GM10266 (cell line): Measurements from ENCODE around the gene SORBS2.

Experiments used
- DNase-seq: peaks from one replicate; pipeline ENCODE4 v3.0.0; 2012; ENCODE audit errors: extremely low spot score
- CTCF ChIP-seq: IDR thresholded peaks from 2 replicates; pipeline ENCODE4 v1.5.1; 2012; ENCODE audit warnings: mild to moderate bottlenecking, low read depth; ENCODE audit not compliant: control insufficient read depth, insufficient read depth; ENCODE audit errors: missing control alignments

Gene SORBS2

DNA sequence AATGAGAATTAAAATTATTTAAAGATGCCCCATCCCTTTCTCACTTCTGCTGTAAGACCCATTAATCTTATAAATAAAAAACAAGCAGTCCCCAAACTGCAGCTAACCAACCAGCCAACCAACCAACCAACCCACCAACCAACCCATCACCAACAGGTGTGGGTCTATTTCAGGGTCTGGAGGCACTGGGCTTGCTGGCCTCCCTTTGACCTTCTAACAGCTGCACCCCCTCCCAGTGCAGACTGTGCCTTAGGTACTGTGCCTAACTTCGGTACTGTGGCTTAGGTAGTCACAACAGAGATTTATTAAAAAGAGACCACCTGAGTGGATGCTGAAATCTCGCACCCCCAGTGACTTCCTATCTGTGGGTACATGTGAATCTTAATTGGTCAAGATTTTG, 128.1 kb downstream of the SORBS2 start:
- DNase-seq, result no peak
- TF ChIP-seq CTCF, result no peak

GRCh38 chr4:185683222-185683621, 128.8 kb downstream of the SORBS2 start:
- TF ChIP-seq CTCF, result no peak
- DNase-seq, result no peak

GRCh38 chr4:185682236-185682635, 129.8 kb downstream of the SORBS2 start:
- DNase-seq, result no peak
- TF ChIP-seq CTCF, result no peak

DNA sequence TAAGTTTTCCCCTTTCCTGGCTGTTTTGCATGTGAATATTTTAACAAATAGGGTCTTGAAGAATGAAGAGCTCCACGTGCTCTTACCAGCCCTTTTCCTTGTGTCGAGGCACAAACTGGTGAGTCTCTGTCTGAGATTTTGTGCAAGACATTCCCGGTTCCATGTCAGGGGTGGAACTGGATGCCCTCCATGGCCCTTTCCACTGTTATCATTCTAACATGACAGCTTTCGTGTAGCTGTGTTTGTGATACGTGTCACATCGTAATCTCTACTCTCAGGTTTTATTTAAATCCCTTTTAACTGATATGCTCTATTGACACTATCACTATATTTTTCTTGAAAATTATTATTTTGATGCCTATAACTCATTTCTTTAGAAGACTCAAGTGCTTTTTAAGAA, 130.4 kb downstream of the SORBS2 start:
- no peak for DNase-seq
- no peak for TF ChIP-seq CTCF

DNA sequence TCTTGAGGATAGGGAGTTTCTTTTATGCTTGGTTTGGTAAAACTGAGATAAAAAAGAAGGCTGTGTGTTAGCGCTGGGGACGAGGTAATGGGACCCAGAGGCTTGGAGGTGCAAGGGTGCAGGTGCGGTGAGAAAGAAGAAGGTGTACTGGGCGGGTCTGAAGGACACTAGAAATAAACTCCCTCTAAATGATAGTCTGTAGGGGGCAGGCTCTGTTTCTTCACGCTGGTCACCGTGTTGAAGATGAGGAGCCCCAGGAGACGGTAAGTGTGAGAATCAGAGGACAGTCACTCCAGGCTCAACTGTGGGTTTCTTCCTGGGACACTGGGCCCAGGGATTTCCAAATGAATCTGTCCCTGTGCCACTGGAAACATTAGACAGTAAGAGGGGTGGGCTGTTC, 131.4 kb downstream of the SORBS2 start:
- TF ChIP-seq CTCF, result no peak
- no peak for DNase-seq

GRCh38 chr4:185679523-185679922, 132.5 kb downstream of the SORBS2 start:
- no peak for DNase-seq

More at GRCh38 chr4:185679523-185679922, 132.5 kb downstream of the SORBS2 start:
- TF ChIP-seq CTCF, result no peak
